GM21360 (cell line): Measurements from ENCODE around the gene SLC30A7.
A peak's percentile ranks its signal among the peaks of the same experiment; 100 is the strongest.

Experiments
- ATAC-seq: cut with Tn5 transposase; IDR thresholded peaks from one replicate; pipeline ENCODE4 v1.9.1; 2021; ENCODE audit warnings: mild to moderate bottlenecking, moderate library complexity; ENCODE audit not compliant: unreplicated experiment

SLC30A7 gene

DNA sequence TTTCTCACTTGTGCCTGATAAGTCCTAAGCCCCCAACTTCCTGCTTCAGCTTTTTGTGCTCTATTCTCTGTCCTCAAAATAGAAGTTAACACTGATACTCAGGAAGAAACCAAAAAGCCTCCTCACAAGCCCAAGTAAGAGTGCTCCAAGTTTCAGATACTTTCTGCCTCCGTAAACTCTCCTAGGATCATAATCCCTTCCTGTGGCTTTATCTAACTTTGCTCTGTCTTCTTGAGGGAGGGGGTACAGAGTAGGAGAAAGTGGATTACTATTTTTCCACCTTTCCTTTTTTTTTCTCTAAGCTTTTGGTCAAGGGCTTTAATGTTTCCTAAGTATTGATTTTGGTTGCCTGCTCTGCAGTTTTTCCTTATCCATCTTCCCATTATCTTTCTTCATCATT lies 75.1 kb downstream of the SLC30A7 start:
- ATAC-seq = no peak

DNA sequence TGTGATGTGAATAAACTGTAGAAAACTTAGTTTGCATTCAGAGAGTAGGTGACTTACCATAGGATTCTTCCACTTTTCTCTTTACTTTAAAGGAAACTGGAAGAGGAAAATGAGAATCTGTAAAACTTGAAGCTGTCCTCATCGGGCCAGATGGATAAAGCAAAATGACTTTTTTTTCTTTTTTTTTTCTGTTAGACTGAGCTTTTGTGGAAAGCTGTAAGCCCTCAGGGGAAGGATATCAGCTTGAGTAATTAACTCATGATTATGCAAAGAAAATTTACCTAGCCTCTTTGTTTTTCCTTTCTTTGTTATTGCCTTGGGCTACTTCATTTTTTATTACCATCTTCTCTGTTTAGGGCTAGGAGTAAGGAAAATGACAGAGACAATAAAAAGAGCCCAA lies 76.3 kb downstream of the SLC30A7 start:
- no peak for ATAC-seq

DNA sequence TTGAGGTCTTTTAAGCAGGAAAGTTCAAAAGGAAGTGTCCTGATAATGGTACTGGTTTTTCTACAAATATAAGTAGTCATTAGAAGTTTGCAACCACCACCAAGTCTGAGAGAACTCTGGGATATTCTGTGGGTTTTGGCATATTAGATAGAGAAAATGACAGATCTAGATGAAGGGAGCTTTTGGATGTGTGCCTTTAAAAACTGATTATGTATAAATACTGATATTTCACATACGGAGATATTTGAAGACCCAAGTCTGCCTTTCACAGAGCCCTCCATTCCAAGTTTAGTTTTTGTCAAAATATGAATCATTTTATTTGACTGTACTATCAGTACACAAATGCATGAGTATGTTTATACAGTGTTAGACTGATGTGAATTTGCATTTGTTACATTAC lies 81.0 kb downstream of the SLC30A7 start:
- ATAC-seq = no peak

DNA sequence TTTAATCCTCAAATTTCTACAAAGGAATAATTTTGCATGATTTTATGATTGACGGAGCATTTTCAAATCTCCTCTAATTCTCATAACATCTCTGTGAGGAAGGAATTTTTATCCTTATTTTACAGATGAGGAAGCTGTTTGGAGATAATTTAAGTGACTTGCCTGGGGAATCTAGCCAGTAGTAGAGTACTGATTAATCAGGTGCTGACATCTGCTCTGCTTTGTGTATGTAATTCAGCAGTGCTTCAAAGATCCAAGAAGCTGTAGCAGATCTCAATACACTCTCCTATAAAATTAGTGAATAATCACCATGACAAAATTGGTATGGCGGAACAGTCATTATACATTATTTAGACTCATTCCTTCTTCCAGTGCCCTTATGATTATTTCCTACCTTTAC lies 83.7 kb downstream of the SLC30A7 start:
- ATAC-seq = no peak

DNA sequence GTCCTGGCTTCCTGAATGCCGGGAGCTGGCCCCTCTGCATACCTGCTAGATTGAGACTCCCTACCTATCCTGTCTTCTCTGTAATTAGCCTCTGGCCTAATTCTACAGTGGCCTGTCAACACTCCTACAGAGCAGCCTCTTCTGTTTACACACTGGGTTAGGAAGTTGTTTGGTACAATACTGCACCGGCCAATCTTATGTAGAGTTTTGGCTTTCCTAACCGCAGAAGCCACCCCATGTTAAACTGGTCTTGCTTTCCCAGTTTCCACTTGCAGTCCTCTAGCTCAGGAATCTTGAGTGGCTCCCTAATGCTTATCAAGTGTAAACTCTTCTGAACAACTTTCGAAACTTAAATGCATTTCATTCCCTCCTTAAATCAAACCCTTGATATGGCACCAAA lies 86.9 kb downstream of the SLC30A7 start:
- ATAC-seq = no peak

DNA sequence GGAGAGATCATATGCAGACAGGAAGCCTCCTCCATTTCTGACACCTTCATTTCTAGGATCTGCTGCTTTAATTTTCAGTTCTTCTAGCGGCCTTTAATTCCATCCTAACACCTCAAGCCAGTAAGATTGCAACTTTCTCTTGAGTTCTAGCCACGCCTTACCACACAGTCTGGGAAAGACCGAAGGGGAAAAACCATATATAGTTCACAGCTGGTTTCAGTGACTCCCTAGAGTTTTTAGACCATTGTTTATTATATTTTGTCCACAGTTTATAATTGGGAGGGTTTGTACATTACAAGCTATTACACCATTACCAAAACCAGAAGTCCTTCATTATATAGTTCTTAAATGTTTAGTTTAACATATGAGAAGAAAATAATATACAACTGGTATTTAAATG lies 92.2 kb downstream of the SLC30A7 start:
- ATAC-seq = no peak

DNA sequence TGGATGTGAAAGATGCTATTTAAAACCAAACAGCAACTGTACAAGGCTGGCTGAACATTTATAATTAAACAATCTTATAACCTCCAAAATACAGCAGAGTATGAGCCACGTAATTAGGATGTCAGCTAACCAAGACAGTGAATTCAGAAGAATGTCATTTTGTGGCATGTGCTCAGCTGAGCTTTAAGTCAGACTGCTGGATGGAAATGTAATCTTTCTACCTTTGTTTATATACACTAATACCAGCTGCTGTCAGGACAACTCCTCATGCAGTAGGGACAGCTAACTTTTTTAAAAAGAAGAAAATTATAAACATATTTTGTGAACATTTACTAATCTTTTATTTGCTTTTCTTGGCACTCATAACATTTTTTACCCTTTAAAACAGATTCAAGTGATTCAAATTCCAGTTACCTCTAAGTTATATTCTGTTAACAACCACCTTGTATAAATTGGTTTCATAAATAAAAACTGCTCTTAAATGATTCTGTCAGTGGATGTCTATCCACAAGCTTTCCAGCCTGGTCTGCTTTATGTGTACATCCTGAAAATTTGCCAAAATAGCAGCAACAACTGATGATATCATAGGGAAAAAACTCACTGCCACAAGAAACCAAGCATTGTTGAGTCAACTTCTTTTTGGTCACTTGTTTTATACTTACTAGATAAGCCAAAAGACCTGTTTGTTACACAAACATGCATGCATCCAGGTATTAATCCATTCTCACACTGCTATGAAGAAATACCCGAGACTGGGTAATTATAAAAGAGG lies 93.6 kb downstream of the SLC30A7 start:
- ATAC-seq = no peak

DNA sequence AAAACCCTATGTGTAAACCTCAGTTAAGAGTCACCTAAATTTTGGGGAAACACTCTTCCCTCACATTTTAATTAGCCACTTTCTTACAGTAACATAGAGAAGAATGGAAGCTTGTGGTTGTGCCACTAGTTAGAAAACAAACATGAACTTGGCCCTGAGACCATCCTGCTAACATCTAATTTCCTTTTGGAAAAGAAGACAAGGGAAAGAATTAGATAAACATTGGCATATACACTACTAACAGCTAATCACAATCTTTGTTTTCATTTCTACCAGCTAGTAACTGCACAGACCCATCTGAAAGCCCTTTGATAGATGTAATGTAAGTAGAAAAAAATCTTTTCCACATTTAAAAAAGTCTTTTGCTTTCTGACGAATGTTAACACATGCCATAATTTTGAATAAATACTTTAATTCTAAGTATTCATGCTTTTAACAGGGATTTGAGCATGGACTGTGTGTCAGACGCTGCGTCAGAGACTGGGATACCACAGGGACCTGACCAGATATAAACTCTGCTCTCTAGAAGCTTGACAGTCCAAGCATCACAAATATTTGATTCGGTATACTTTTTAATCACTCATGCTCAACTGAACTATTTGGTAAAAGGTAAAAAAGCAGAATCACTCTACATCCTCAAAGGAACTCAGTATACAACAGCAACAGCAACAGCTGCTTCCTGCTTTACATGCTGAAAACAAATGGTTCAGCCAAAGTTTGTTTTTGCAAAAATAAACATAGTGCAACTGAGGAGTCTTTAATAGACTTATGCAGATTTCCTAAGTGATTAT lies 99.5 kb downstream of the SLC30A7 start:
- ATAC-seq = no peak

DNA sequence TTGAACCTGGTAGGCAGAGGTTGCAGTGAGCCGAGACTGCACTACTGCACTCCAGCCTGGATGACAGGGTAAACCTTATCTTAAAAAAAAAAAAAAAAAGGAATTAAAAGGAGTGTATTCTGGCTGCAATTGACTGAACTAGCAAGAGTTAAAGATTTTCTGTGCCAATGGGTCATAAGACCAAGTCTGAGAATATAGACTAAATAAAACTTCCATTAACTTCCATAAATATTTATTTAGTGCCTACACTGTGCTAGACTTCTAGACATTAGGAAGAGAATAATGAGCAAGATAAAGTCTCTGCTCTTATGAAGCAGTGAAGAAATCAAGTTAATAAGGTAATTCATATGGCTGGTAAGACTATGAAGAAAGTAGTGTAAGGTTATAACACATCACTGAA lies 102.5 kb downstream of the SLC30A7 start:
- ATAC-seq = no peak

DNA sequence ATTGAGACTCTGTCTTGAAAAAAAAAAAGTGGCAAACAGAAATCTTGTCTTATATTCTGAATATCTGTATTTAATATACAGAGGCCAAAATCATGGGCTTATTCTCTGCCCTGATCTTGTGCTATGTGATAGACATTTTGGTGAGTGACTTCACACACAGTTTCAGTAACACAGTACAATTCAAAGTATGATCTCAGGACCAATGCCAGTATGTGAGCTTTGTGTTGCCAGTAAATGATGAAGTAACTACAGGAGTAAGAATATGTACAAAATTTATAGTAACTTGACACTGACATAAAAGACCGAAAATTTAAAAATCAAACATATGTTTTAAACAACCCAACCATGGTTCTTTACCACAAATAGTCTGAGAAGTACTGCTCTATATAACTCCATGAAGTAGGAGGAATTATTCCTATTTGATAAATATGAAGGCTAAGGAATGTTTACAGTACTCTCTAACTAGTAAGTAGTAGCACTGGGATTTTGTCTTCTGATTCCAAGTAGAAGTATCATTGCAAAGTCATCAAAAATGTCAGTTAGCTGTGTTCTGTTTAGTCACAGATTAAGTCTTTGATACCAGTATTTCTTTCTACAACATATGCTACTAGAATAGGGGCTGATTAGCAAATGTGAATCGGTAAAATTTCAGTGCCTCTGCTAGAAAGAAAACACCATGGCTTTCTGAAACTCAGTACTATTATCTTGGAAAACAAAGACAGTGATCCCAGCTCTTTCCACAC lies 104.4 kb downstream of the SLC30A7 start:
- no peak for ATAC-seq

DNA sequence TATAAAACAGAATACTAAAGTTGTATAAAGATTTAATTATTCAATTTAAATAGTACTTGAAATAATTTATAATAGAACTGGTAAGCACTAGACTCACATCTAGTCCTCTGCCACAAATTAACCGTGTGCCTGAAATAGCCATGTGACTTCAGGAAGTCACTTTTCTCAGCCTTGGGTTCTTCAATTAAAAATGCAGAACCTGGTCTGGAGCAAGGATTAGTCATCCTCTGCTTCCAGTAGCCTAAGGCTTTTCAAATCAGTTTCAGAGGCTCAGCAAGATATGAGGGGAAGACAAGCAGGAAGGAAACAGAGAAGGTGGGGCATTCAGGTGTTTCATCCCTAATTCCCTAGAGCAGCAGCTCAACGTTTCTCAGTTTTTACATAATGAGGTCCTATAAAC lies 106.7 kb downstream of the SLC30A7 start:
- ATAC-seq = peak; percentile 47

DNA sequence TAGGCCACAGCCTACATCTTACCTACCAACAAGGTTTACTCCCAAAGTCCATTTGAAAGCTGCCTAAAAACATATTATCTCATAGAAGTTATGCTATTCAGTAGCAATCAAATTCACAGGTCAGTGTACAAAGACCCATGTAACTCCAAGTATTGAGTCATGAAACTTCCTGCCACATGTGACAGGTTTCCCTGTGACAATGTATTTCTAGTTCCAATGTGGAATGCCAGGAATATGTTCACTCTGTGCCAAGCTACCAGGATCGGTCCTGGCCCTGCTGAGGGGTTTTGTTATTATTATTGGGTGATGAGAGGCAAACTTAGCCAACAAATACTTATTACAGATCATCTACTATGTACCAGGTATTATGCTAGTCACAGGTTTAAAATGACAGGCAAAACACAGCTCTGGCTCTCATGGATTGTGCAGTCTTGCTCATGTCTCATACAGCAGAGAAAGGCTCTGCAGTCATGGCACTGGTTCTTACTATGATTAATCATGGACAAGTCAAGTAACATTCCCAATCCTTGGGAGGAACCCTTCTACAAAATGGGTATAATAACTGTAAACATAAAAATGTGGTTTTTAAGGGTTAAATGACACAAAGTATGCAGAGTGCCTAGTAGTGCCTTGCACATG lies 107.2 kb downstream of the SLC30A7 start:
- no peak for ATAC-seq

DNA sequence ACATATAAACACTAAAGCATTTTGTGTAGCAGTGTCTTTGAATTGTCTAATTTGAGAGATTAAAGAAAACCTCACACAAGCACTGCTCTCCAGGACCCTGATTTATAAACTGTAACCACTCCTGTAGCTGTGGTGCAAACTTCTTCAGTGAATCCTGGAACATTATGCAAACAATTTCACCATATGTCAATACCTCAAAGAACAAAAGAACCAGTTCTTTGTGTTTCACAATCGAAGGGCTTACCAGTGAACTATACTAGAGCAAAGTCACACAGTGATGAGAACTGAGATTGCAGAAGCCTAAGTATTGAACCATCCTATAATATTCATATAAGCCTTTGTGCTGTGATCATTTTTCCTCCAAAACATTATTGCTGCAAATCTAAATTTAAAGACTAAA lies 108.2 kb downstream of the SLC30A7 start:
- no peak for ATAC-seq

DNA sequence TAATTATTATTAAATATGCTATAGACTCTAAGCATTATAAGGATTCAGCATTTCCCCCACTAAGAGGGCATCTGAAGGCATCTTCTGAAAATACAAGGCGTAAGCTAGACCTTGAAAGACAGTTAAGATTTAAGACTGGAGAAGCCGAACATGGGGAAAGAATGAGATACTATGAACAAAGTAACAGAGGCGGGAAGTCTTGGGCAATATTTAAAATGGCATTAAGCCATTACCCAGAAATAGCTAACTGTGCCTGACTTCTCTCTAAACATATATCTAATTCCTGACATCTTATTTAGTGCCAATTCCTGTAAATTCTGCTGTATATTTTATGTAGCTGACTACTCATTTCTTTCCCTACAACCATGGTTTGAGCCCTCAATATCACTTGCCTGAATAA lies 108.8 kb downstream of the SLC30A7 start:
- ATAC-seq = no peak

DNA sequence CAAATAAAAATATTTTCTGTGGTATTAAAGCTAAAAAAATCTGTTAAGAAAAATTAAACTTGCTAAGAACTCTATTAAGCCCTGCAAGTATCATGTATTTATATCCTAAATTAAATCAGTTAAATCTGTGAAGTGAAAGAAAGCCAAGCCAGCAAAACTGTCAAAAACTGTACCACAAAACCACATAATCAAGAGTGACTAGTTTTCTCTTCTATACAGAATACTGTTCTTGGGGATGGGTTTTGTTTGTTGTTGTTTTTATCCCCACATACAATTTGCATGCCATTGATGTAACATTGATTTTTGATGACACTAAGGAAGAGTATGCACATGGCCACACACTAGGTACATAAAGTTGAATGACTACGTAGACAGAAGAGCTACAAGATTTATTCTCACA lies 109.3 kb downstream of the SLC30A7 start:
- ATAC-seq = no peak

DNA sequence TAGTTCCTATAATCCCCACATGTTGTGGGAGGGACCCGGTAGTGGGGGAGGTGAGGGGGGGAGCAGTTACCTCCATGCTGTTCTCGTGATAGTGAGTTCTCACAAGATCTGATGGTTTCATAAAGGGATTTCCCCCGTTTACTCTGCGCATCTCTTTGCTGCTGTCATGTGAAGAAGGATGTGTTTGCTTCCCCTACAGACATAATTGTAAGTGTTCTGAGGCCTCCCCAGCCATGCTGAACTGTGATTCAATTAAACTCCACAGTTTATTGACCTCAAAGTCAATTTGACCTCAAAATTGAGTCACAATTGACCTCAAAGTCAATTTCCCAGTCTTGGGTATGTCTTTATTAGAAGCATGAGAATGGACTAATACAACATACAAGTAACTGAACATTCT lies 110.0 kb downstream of the SLC30A7 start:
- ATAC-seq = no peak

DNA sequence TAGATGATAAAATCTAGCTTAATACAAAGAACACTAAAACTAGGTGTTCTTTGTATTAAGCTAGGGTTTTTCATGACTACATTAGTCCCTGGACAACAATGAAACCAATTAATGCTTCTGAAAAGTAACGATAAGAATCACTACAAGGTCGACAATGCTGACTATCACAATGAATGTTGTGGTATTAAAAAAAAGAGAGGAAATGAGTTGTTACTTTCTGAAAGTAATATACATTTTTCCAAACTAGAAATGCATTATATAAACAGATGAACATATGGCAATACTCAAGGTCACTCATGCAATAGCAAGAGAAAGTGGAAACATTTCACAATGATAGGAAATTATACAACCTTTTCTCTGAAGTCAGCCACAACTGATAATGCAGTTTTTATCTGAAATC lies 110.7 kb downstream of the SLC30A7 start:
- no peak for ATAC-seq

DNA sequence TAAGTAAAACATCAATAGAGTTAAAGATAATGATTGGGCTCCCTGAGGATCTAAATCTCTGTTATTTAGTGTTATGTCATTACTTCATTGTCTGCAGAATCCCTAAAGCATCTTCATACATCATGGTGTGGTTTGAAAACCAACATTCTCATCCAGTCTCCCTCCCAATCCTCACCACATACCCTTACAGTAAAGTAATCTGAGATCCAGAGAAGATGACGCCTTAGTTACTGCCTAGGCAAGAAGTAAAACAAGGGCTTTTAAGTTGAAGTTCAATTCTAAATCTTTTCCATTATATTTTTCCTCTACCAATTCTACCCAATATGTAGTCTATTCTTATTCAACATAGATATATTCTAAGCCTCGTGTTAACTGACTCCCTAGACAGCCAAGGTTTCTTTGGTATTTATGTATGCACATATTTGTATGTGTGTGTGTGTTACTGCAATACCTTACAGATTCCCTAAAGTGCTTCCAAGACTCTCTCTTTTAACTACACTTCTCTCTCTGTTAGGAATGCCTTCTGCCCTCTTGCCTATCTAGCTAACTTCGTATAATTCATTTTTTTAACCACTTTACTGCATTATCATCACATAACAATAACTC lies 112.4 kb downstream of the SLC30A7 start:
- no peak for ATAC-seq

DNA sequence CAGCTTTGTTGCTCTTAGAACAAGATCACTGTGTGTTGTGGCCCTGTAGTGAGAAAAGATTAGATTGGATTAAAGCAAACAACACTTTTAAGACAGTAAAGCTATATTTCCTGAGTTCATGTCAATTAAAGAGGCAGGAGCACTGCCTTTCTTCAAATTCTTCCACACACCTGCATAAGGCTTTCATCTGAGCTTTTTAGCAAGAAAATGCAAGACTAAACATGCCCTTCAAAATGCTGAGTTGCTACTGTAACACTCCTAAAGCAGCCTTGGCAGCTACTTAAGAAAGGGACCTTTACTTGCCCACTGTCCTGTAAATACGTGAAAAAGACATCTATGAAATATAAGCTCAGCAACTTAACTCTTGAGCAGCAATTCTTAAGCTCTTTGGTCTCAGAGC lies 117.9 kb downstream of the SLC30A7 start:
- ATAC-seq = no peak

DNA sequence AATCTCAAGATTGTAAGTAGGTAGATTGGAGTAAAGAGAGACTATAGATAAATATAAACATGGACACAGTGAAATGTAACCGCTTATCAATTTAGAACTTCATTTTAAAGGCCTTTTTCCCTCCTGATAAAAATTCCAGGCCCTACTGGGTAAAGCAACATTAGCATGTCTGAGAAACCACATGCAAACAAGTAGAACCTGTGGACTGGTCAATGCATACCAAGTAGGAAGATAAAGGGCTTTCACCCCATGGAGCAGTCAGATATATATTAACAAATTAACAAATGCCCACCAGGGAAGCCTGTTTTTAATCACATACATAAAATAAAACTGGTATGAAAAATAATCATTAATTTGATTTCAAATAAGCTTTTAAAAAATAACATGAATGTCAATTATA lies 121.6 kb downstream of the SLC30A7 start:
- no peak for ATAC-seq

DNA sequence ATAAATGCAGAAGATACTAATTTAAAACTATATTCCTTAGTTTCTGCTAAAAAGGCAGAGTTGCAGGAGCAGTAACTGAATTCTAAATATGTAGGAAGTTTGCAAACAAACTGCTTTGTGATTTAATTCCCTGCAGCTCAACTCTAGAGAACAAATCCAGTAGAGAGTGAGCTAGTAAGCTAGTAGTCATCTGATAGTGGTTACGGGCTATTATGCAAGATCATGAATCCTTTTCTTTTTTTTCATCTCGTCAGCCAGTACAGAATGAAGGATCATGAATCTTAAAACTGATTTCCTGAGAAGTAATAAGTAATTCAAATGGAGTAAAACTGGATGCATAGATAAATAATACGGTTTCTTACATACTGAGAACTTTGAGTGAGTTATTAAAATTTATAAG lies 126.4 kb downstream of the SLC30A7 start:
- no peak for ATAC-seq
